Inflammatory macrophage treated with lipopolysaccharide for 4 hours (primary cell): ENCODE results near the gene KRTAP10-2.

ENCODE experiments used
- DNase-seq: peaks from one replicate; pipeline ENCODE4 v3.0.0-alpha.2; 2020

The KRTAP10-2 gene

DNA sequence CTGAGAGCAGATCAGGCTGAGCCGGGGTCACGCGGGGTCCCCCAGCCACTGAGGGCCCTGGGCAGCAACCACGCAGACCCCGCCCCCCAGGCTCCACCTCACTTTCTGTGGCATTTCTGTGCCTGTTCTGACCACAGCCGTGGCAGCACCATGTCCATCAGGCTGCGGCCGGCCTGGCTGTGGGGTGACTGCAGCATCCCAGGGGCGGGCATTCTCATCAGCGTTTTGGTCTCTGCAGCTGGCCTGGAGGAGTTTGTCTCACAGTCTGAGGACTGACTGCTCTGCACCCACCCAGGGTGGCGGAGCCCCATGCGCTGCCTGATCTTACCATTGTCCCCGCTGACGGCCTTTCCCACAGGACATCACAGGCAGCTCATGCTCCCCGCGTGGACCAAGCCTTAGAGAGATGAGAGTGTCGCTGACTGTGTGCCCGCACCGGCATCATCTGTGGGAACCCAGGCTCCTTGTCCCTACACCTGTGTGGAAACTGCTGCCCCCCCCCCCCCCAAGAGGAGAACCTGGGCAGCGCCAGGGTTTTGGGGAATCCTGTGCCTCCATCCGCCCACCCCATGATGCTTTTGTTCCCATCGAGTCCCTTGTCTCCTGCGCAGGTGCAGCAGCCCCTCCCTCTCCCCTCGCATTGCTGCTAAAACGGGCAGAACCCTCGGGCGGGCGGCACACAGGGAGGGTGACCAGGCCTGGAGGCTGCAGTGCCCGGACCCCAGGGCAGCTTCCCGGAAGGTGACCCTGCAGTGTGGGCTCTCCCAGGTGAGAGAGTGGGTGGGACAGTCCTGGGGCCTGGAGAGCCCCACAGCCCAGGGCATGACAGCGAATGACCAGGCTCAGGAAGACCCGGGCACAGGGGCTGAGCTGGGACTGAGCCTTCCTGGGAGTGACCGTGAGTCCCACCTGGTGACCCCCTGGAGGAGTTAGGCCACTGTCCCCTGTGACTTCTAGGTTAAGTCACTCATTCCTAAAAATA lies 13.1 kb downstream of the KRTAP10-2 start:
- no peak for DNase-seq

DNA sequence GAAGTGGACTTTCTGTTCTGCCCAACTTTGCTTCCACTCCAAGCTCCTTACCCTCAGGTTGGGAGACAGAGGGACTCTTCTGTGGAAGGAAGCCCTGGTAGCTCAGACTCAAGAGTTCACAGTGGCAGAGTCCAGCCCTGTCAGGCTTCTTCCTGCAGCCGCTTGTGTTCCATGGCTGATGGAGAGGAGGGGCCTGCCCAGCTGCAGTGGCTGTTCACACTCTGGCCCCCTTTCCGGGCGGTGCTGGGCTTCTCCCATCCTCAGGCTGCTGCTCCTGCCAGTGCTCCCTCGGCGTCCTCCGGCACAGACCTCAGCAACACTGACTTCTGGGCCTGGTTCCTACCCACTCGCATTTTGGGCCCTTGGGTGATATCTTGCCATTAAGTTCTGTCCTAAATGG lies 15.3 kb downstream of the KRTAP10-2 start:
- DNase-seq = no peak

DNA sequence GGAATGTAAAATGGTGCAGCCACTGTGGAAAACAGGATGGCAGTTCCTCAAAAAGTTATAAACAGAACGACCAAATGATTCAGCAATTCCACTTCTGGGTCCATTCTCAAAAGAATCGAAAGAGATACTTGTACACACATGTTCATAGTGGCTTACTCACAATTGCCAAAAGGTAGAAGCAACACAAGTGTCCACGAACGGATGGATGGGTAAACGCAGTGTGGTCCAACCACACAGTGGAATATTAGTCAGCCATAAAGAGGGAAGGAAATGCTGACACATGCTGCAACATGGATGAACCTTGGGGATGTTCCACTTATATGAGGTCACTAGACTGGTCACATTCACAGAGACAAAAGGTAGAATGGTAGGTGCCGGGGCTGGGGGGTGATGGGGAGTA lies 16.6 kb downstream of the KRTAP10-2 start:
- no peak for DNase-seq

DNA sequence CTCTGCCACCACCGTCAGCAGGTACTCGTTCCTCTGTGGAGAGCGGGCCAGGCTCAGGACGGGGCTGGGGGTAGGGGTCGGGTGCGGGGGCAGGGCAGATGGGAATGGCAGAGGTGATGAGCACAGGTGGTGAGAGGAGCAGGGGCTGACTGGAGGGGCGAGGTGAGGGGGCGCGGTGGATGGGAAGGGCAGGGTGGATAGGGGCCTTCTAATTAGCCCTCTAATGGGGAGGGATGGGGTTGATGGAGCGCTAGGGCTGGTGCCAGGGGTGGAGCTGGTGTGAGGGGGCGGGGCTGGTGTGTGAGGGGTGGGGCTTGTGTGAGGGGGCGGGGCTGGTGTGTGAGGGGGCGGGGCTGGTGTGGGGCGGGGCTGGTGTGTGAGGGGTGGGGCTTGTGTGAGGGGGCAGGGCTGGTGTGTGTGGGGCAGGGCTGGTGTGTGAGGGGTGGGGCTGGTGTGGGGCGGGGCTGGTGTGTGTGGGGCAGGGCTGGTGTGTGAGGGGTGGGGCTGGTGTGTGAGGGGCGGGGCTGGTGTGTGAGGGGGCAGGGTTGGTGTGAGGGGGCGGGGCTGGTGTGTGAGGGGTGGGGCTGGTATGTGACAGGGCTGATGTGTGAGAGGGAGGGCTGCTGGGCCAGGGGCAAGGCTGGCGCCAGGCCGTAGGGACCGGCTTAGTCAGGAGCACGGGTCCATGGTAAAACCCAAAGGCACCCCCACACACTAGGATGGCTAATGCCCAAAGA lies 17.2 kb downstream of the KRTAP10-2 start:
- DNase-seq = no peak

DNA sequence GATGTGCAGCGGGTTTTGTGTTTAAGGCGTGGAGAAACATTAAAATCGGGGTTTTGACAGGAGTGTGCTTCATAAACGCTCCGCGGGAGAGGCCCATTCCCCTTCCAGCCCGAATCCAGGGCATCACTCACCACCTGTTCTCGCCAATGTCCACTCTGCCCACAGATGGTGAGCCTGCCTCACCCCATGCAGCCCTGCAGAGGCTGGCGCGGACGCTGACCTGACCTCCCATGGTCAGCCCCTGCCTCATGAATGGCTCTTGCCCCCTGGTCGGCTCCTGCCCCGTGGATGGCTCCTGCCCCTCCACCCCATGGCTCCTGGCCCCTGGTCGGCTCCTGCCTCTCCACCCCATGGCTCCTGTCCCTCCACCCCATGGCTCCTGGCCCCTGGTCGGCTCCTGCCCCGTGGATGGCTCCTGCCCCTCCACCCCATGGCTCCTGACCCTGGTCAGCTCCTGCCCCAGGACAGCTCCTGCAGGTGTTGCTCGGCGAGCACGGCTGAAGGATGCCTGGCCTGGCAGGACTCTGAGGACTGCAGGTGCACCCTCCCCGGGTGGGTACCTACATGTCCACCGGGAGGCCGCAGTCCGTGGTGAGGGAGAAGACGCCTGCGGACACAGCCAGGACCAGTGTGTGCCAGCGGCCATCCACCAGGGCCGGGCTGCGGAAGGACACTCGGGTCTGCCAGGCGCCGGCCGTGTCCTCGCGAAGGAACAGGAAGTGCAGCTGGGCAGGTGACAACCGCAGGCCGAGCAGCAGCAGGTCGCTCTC lies 18.0 kb downstream of the KRTAP10-2 start:
- DNase-seq = no peak

DNA sequence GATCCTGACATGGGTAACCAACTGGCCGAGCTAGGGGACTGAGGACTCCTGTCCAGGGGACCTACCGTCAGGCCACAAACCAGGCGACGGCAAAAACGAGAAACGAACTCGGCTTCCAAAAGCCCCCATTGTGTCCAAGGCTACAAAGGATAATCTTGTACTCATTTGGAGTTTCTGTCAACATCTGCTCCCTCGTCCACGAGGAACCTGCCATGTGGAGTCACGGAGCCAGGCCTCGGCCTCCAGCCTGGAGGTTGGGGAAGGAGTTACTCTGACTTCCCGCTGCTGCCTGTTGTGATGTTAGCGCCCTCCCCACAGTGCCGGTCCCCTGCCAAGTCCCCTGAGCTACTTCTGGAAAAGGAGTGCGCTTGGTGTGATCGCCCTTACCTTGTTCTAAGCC lies 18.6 kb downstream of the KRTAP10-2 start:
- DNase-seq = no peak

DNA sequence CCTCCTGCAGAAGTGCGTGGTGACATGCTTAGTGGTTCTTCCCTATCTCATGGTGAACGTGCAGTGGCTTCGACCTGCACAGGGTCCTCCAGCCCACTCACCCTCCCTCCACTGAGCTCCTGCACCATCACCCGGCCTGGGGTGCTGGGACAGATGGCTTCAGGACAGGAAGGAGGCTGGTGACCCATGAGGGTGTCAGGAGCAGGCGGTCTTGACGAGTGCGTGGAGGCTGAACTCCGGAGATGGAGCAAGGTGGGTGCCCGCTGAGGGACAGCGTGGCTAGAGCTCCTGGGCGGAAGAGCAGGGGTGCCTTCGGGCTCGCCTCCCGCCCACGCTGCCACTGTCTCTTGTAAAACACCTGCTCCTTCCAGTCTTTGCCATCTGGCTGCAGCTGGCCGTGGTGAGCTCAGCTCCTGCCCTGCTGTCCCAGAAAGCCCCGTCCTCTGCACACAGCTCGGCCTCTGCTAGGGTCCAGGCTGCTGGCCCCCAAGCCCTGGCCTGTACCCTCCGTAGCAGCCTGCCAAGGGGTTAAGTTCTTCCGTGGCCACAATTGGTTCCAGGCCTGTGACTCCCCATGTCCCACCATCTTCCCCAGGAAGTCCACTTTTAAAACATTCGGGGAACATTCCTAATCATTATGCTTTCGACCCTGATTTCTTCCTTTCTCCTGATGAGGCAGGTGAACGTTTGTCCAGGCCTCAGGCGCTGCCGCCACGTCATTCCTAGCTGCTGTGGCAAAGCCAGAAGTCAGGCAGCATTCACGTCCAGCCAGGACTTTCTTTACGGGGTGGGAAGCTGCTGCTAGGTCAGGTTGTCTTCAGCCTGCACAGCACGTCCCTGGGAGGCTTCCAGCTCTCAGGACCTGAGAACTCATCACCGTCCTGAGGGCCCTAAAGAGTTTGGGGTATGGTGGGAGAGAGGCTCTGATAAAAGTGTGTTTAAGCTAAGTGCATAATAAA lies 19.4 kb downstream of the KRTAP10-2 start:
- DNase-seq = no peak

DNA sequence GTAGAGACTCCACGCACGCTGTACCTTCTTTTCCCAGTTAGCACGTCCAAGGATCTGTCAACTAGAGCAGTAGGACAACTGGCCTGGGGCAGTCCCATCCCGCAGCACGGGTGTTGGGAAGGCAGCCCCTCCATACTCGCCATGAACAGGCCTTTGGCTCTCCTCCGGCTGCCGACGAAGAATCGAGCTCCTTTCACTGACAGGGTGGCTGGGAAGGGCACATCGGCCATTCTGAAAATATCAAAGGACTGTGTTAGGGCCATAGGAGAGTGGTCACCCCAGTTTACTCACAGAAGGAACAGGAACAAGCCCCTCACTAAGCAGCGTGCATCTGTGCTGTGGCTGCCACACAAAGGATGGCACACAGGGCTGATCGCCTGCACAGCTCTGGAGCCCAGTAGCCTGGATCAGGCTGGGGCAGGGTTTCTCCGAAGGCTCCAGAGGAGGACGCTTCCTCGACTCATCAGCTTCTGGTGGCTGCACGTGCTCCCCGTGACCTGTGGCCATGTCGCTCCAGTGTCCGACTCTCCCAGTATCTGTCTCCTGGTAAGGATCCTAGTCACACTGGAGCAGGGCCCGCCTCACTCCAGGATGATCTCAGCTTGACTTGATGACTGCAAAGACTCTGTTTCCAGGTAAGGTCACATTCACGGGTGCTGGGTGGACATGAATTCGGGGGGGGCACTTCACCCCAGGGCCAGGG lies 20.3 kb downstream of the KRTAP10-2 start:
- DNase-seq = no peak

DNA sequence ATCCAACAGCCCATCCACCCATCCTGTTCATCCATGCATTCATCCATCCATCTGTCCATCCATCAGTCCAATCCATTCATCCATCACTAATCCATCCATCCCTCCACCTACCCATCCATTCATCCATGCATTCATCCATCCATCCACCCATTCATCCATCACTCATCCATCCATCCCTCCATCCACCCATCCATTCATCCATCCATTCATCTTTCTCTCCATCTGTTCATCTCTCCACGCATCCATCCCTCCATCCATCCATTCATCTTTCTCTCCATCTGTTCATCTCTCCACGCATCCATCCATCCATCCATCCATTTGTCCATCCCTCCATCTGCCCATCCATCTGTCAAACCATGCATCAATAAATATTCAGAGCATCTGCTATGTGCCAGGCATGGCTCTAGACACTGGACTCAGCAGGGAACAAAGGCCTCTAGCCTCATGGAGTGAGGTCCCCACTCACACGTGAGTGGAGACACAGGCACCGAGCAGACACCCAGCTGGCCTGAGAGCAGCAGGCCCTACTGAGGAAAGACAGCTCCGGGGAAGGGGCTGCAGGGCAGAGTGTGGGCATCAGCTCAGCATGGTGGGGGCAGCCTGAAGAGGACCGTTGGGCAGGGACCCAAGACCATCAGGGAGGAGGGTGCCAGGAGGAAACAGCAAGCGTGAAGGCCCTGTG lies 20.9 kb downstream of the KRTAP10-2 start:
- no peak for DNase-seq

DNA sequence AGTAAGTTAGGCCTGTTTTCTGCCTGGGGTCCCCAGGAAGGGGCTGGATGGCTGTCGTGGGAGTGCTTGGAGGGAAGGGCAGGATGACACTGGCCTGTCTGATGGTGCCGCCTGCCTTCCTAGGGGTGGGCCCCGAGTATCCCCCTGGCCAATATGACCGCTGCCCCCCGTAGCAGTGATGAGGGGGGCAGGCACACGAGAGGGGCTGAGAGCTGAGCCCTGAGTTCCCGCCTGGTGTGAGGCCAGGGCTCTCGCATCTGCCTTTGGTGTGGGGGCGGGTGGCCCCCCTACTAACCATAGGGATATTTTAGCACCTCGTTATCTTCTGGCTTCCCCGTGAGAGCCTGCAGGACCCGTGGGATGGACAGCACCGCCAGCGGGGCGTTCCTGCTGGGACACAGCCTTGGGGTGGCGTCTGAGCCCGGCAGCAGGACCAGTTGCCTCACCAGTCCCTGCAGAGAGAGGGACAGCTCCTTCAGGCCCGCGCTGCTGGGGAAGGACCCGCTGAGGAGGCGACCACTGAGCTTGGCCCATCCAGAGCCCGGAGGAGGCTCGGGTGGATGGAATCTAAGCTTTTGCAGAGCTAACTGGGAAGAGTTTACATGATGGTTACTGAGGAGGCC lies 21.7 kb downstream of the KRTAP10-2 start:
- DNase-seq = no peak

DNA sequence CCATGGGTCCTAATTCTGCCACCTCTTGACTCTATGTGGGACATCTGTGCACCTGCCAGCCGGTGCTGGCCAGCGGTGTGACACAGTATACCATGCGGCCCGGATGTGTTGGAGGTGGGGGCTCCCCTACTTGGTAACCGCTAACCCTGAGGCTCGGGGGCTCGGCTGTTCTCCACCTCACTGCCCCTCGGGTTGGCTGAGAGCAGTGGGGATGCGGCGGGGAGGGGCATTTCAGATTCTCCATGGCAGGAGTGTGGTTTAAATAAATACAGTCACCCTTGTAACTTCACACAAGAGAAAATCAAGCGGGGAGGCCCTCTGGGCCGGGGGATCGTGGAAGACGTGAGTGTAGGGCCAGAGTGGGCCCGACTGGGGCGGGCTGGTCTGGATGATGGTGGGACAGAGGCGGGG lies 22.3 kb downstream of the KRTAP10-2 start:
- no peak for DNase-seq

DNA sequence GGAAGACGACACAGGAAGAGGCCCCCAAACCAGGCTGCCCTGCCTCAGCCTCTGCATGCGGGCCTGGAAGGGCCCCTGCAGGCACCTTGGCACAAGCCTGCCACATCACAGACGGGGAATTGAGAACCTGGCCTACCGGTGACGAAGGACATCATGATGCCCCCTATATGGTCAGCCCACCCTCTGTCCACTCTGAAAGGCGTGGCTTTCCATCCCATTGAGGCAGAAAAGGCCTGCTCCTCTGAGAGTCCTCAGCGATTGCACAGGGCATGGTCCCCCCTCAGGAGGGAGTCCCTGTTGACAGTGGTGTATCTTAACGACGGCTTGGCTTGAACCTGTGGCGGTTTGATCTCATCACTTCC lies 22.7 kb downstream of the KRTAP10-2 start:
- no peak for DNase-seq

DNA sequence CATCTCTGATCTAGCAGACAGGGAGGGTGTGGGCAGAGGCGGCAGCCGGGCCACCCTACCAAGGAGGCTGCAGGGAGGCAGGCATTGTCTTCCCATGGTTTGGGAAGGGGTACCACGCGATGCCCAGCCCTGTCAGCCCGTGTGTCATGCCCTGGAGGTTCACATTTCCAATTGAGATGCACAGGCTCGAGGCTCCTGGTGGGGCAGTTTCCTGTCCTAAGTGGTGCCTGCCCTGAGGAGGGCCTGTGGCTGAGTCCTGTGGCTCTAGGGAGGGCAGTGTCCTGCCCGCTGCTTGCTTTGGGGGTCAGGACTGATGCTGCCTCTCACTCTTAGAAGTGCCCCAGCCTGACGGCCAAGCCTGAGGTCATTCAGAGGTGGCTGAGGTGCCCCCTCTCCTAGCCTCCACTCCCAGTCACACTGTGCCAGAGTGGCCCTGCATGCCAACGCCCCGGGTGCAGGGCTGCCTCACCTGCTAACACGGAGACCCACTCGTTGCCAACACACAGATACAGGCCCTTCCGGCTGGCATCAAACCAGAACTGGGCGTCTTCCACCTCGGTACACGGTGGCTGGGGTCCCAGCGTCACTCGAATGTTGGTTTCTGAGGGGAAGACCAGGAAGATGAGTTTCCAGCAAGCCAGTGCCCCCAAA lies 23.2 kb downstream of the KRTAP10-2 start:
- DNase-seq = no peak

DNA sequence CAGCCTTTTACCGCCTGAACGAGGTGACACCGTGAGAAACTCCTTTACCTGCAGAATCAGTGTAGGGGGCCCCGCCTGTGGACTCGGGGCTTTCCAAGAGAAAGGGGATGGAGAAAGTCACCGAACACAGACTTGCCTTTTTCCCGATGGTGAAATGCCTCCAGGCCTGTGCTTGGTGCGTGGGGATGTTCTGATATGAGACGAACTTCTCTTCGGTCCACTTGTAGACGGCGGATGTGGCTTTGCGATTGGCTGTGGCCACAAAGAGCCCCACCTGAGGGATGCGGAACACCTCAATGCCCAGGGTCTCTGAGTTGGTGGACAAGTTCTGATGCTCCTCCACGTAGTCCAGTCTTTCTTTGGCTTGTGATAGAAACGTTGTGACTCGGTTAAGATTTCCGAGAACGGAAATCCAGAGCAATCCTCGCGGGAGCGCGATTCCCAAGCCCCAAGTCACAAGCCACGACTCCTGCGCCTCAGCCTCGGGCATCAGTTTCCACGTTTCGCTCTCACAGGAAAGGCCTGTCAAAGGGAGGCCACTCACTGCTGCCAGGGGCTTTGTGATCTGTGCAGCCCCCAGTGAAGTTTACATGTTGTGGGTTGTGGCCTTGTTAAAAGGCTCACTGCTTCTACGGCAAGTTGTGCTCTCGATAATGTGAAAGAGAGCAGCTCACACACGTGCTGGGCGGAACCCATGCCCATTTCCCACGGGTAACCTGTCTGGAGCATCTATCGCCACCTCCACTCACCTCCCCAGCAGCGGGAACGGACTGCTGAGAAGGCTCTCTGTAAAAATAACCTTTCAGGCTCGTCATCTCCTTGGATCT lies 23.9 kb downstream of the KRTAP10-2 start:
- DNase-seq = no peak

DNA sequence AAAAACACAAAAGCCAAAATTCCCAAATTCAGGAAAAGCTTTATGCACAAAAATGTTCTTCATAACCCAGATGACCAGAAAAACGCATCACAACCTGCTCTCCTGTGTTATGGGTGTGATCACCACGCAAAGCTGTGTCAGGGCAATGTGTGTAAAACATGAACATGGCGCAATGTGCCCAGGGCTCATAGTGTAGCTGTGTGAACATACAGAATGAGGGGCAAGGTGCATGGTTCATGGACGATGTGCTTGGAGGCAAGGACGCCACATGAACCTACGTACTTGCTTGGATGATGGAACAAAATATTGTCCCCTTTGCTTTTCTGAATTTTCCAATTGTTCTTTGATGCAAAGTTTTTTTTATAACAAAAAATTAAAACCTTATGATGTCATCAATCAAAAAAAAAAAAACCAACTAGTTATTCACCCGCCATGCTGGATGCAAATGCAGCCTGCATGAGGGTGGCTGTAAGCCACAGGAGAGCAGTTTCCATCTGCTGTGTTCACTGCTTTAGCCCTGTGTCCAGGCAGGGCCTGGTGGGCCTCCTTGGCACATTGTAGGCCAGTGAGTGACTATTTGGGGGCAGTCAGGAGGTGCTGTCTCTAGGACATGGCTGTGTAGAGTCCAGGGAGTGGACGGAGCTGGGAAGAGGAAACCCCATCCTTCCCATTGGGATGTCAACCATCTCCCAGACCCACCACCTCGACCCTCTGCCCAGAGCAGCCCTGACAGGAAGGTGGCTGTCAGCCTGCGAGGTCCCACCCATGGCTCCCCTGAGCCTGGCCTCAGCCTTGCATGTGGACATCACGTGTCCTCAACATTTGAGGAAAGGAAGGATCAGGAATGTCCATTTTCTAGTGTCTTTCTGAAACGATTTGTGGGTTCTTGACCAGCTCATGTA lies 25.0 kb downstream of the KRTAP10-2 start:
- no peak for DNase-seq

DNA sequence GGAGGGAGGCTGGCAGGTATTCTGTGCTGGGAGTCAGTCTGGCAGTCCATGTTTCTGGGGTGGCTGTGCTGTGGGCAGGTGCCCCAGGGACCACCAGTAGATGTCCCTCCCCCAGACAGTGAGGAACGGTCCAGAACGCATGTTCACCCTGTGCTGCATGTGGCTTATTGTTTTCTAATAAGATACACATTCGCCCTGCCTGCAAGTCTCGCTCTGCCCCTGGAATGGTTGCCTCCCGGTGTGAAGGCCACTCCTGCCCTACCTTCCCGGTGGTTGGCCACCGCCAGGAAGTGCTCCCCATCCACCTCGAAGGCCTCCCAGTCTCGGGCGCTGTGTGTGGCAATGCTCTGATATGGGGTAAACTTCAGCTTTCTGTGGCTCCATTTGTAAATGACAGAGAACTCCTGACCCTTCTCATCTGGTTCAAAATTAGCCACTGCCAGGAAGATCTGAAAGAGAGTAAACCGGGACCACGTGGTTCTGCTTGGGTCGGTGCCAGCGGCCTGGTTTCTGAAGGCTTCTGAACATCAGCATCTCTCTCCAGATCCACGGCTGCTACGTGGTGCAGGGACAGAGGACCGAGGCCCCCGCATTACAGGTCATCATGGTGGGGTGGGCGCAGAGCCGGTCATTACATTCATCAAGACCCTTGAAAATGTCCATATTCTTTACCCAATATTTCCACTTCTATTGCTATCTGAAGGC lies 25.8 kb downstream of the KRTAP10-2 start:
- DNase-seq = no peak
